K562 (cell line): ENCODE measurements around the gene OSBP2. TPM values are rescaled to one million over a fixed set of nuclear protein-coding genes. Genes with fewer than 3 reads are reported as not detected.

Experiments used
- ATAC-seq: fragments of 200-7000 bp; cut with Tn5 transposase; 3 replicates; pipeline ENCODE4 v1.9.1; 2020; ENCODE audit warnings: moderate library complexity
- BruUV-seq: library from RNA; stranded (reverse); fragments of 400-500 nt; replicated peaks from 2 replicates; lab custom pipeline; 2021; lab: Mats Ljungman, UMichigan
- CTCF ChIA-PET: fragments of 300-600 bp; formaldehyde crosslinking; extraction: SDS; loops from one replicate; lab custom pipeline; 2021; ENCODE audit warnings: low intra/inter-chr PET ratio; lab: Yijun Ruan, JAX
- POLR2A ChIA-PET: fragments of 300-600, 350-650 bp; sonication (Branson Sonifier 250); formaldehyde crosslinking; extraction: SDS; loops from one replicate; lab custom pipeline; 2021; ENCODE audit warnings: antibody characterized with exemption, inconsistent platforms; lab: Yijun Ruan, JAX
- DNase-seq, 4 experiments: peaks; one replicate each; pipeline versions ENCODE4 v3.0.0 to v3.0.0-alpha.2; 2011 to 2018; ENCODE audit warnings: low spot score in 3 of 4, mixed read lengths in 3 of 4; ENCODE audit errors: extremely low read depth in 1 of 4
- FAIRE-seq: peaks from 2 replicates; lab custom pipeline; 2011; peaks lifted over from hg19 to GRCh38; lab: Jason Lieb, UNC
- H2AFZ ChIP-seq: 2 replicates; pipeline ENCODE4 v1.6.0; 2011; ENCODE audit warnings: low read depth, low read length, control low read depth, inconsistent platforms
- H3K27ac ChIP-seq: fragments of 200-600 bp; 3 replicates; pipeline ENCODE4 v1.8.0; 2011; ENCODE audit warnings: low read depth, mild to moderate bottlenecking, control low read depth, inconsistent platforms, low read length, moderate library complexity, mixed read lengths; ENCODE audit errors: extremely low read depth
- H3K27me3 ChIP-seq, 2 experiments: fragments of 300-600 bp in 1 of 2; 2 replicates in 1 of 2; 3 replicates in 1 of 2; pipeline versions ENCODE4 v1.6.0 to v1.8.0; 2011; ENCODE audit warnings: inconsistent platforms in 2 of 2, low read length in 2 of 2, mild to moderate bottlenecking in 1 of 2, mixed read lengths in 1 of 2, moderate library complexity in 1 of 2; ENCODE audit not compliant: control insufficient read depth in 2 of 2, insufficient read depth in 2 of 2
- H3K36me3 ChIP-seq: fragments of 300-600 bp; 3 replicates; pipeline ENCODE4 v1.8.0; 2011; ENCODE audit warnings: mild to moderate bottlenecking, low read length, inconsistent platforms; ENCODE audit not compliant: control insufficient read depth, insufficient read depth
- H3K4me1 ChIP-seq, 2 experiments: fragments of 200-600 bp in 1 of 2; replicated peaks in 1 of 2; 2 replicates in 1 of 2; 3 replicates in 1 of 2; pipeline versions ENCODE4 v1.5.1 to v1.8.0; 2011; ENCODE audit warnings: inconsistent platforms in 2 of 2, low read length in 2 of 2, mild to moderate bottlenecking in 1 of 2, mixed read lengths in 1 of 2, moderate library complexity in 1 of 2; ENCODE audit not compliant: control insufficient read depth in 2 of 2, insufficient read depth in 2 of 2
- H3K4me2 ChIP-seq: 2 replicates; pipeline ENCODE4 v1.6.1; 2011; ENCODE audit warnings: low read length, control low read depth, inconsistent platforms, mixed read lengths; ENCODE audit not compliant: insufficient read depth
- H3K4me3 ChIP-seq: fragments of 200-600 bp; sonication (generic), shearing (Covaris generic); 2 replicates; pipeline ENCODE4 v1.5.1; 2016; ENCODE audit warnings: control low read depth, inconsistent platforms
- H3K79me2 ChIP-seq: fragments of 200-600 bp; 3 replicates; pipeline ENCODE4 v1.8.0; 2011; ENCODE audit warnings: low read length, inconsistent platforms; ENCODE audit not compliant: control insufficient read depth, insufficient read depth
- H3K9ac ChIP-seq, 2 experiments: 2 replicates each; pipeline versions ENCODE4 v1.6.0 to v1.6.1; 2011; ENCODE audit warnings: low read depth in 2 of 2, low read length in 2 of 2, control low read depth in 1 of 2, inconsistent platforms in 1 of 2, mild to moderate bottlenecking in 1 of 2, mixed read lengths in 1 of 2; ENCODE audit not compliant: insufficient read depth in 1 of 2
- H3K9me1 ChIP-seq: one replicate; pipeline ENCODE4 v1.6.0; 2011; ENCODE audit warnings: inconsistent platforms, mild to moderate bottlenecking, low read length, moderate library complexity; ENCODE audit not compliant: control insufficient read depth, insufficient read depth
- H3K9me3 ChIP-seq: replicated peaks from 2 replicates; pipeline ENCODE4 v1.5.1; 2011; ENCODE audit warnings: low read depth, low read length, inconsistent platforms; ENCODE audit not compliant: control insufficient read depth, insufficient read depth
- H4K20me1 ChIP-seq: replicated peaks from 2 replicates; pipeline ENCODE4 v1.6.1; 2011; ENCODE audit warnings: low read length, inconsistent platforms, mixed read lengths; ENCODE audit not compliant: control insufficient read depth, insufficient read depth
- ARID1B ChIP-seq: fragments of 450-650 bp; IDR thresholded peaks from 2 replicates; pipeline ENCODE4 v1.6.1; 2016; ENCODE audit warnings: antibody characterized with exemption, mild to moderate bottlenecking, inconsistent platforms
- CHD1 ChIP-seq: fragments of 200-600 bp; sonication (generic); IDR thresholded peaks from one replicate; pipeline ENCODE4 v1.6.1; 2012; ENCODE audit warnings: mild to moderate bottlenecking, moderate library complexity, low read length, inconsistent platforms
- DMBX1 ChIP-seq: fragments of 250-450 bp; sonication (Bioruptor Pico); IDR thresholded peaks from 2 replicates; pipeline ENCODE4 v1.8.0; 2022; ENCODE audit warnings: inconsistent platforms, mild to moderate bottlenecking, moderate library complexity, borderline replicate concordance
- ETV5 ChIP-seq: sonication (generic); formaldehyde crosslinking; IDR thresholded peaks from 2 replicates; pipeline ENCODE4 v1.4.0; 2020; ENCODE audit warnings: low read depth, mild to moderate bottlenecking, missing genetic modification reagents
- GATA2 ChIP-seq: sonication (generic); formaldehyde crosslinking; IDR thresholded peaks from 2 replicates; pipeline ENCODE4 v1.4.0; 2020; ENCODE audit warnings: mild to moderate bottlenecking, missing genetic modification reagents
- HMGN3 ChIP-seq: IDR thresholded peaks from 2 replicates; pipeline ENCODE4 v1.6.1; 2011; ENCODE audit warnings: borderline replicate concordance, low read depth, mild to moderate bottlenecking, mixed read lengths, low read length; ENCODE audit not compliant: insufficient read length; ENCODE audit errors: extremely low read depth
- LEF1 ChIP-seq: fragments of 450-650 bp; IDR thresholded peaks from 2 replicates; pipeline ENCODE4 v1.6.1; 2016; ENCODE audit warnings: mild to moderate bottlenecking
- NR2C2 ChIP-seq, 2 experiments: fragments of 200-800 bp in 1 of 2; sonication (Bioruptor generic) in 1 of 2; sonication (generic) in 1 of 2; formaldehyde crosslinking in 1 of 2; IDR thresholded peaks; 2 replicates each; pipeline versions ENCODE4 v1.6.1 to v1.8.0; 2016 to 2022; ENCODE audit warnings: mild to moderate bottlenecking in 1 of 2, missing compliant biosample characterization in 1 of 2, missing genetic modification characterization in 1 of 2, missing genetic modification reagents in 1 of 2
- RBM15 ChIP-seq: fragments of 200-400 bp; formaldehyde crosslinking; IDR thresholded peaks from 2 replicates; pipeline ENCODE4 v1.6.1; 2018; ENCODE audit warnings: mild to moderate bottlenecking, low read length, moderate library complexity; ENCODE audit not compliant: insufficient read depth
- SMAD4 ChIP-seq: fragments of 250-450 bp; sonication (Bioruptor Pico); conservative IDR thresholded peaks from 2 replicates; pipeline ENCODE4 v1.8.0; 2021; ENCODE audit warnings: inconsistent platforms, mild to moderate bottlenecking, moderate library complexity
- SOX6 ChIP-seq: fragments of 450-650 bp; IDR thresholded peaks from 2 replicates; pipeline ENCODE4 v1.6.1; 2014; ENCODE audit warnings: mild to moderate bottlenecking
- ZNF146 ChIP-seq: IDR thresholded peaks from one replicate; pipeline ENCODE4 v1.6.1; 2018; ENCODE audit warnings: missing compliant biosample characterization; ENCODE audit not compliant: unreplicated experiment
- ZNF384 ChIP-seq: IDR thresholded peaks from 2 replicates; pipeline ENCODE4 v1.6.1; 2012; ENCODE audit warnings: low read depth, low read length, improper control_type of control experiment
- ZNF830 ChIP-seq: fragments of 250-450 bp; sonication (Bioruptor Pico); IDR thresholded peaks from 2 replicates; pipeline ENCODE4 v1.5.0; 2021; ENCODE audit warnings: mild to moderate bottlenecking
- ZZZ3 ChIP-seq: fragments of 450-650 bp; IDR thresholded peaks from 2 replicates; pipeline ENCODE4 v1.6.1; 2016; ENCODE audit warnings: antibody characterized with exemption, mild to moderate bottlenecking, moderate library complexity
- WGBS: fragments of 100-300 bp; shearing (Covaris generic); methylation state at CpG from one replicate; pipeline ENCODE4 v1.1.6; 2016; ENCODE audit warnings: low coverage, mixed read lengths; ENCODE audit not compliant: insufficient coverage; ENCODE audit errors: missing lambda C conversion rate; 5-methylcytosine and 5-hydroxymethylcytosine counted together
- in situ Hi-C: fragments of 300-500 bp; cut with MboI; formaldehyde crosslinking; loops from 4 replicates; pipeline ENCODE4 v1.15.0; 2018; ENCODE audit warnings: inconsistent platforms, mixed read lengths
- intact Hi-C: fragments of 100-400 bp; cut with micrococcal nuclease; formaldehyde crosslinking; loops from 2 replicates; pipeline ENCODE4 v1.14.2; 2022
- polyA plus RNA-seq, 8 experiments: library from polyadenylated mRNA; depleted of rRNA in 4 of 8; stranded (reverse) in 5 of 8; unstranded in 3 of 8; fragments of >200 nt; fragmentation: Nextera tagmentation in 2 of 8; fragmentation: Illumina TruSeq in 1 of 8; extraction: Ambion mirVana in 2 of 8; extraction: Trizol in 1 of 8; gene quantifications; 2 replicates each; pipeline versions ENCODE4 v1.2.1 to v1.2.3, GENCODE V29; 2011 to 2014; ENCODE audit warnings: inconsistent platforms in 1 of 8, missing spikeins in 1 of 8
- total RNA-seq, 7 experiments: library from RNA; depleted of rRNA in 6 of 7; stranded (reverse); fragments of >200 nt in 6 of 7; fragmentation: Illumina TruSeq in 2 of 7; extraction: Trizol in 2 of 7; gene quantifications; 2 replicates each; pipeline versions ENCODE4 v1.2.1 to v1.2.3, GENCODE V29; 2011 to 2021; ENCODE audit warnings: low replicate concordance in 1 of 7
- TF ChIP-seq, protein P1 (sequence below): fragments of 250-450 bp; sonication (Bioruptor Pico); IDR thresholded peaks from 2 replicates; pipeline ENCODE4 v1.8.0; 2022; ENCODE audit warnings: inconsistent platforms
- TF ChIP-seq, protein P2 (sequence below): sonication (generic); formaldehyde crosslinking; IDR thresholded peaks from 2 replicates; pipeline ENCODE4 v1.8.1; 2023; ENCODE audit warnings: mild to moderate bottlenecking, missing genetic modification reagents, moderate library complexity

OSBP2 gene
- total and polyA plus RNA-seq, 9 of the 15 experiments (the other 6 are each of a cell fraction or from before 2014, with no cell fraction given): 0.52 to 29.5 (median 21.6) TPM

DNA sequence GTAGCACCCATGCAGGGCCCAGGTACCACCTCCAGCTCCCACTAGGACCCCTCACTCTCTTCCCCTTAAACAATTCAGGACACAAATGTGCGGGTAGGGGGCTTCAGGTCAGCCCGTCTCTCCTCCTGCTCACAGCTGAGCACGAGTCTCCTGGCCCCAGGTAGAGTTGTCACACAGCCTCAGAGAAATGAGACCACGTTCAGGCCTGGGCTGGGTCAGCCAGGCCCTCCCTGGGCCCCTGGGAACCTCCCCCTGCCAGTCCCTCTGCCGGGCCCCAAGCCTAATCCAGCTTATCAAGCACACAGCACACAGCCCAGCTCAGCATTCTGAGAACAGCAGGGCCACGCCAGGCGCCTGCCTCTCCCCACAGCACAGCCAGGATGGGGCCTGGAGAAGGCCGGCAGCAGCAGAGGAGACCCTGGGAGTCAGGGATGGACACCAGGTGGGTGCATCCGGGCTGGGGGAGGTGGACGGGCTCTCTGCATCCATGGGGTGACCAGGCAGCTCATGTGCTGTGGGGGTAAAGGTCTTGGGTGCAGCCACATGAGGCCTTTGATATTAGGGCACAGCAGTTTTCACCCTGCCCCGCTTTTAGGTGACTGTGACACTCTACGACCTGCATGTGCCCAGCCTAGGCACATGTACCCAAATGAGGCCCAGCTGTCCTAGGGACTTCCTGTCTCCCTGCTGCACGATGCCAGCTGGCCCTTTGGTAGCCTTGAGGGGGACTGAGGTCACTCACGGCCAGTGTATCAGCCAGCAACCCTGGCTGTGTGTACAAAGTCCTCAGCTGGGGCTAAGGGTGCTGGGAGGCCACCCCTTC lies 186.9 kb downstream of the OSBP2 start (continued):
- TF ChIP-seq ARID1B (peak; percentile 91), DMBX1 (CRISPR knock-in tag) (peak; percentile 58; the same call in 1 of the 2 replicates), HMGN3 (peak; percentile 94), SMAD4 (CRISPR knock-in tag) (0 out of 2 replicates have a peak, but pooled peaks have one; percentile 57), CHD1 (no peak), SOX6 (peak; percentile 67), ZZZ3 (no peak), LEF1 (peak; percentile 89)
- TF ChIP-seq, all 486 proteins: peak for 87

DNA sequence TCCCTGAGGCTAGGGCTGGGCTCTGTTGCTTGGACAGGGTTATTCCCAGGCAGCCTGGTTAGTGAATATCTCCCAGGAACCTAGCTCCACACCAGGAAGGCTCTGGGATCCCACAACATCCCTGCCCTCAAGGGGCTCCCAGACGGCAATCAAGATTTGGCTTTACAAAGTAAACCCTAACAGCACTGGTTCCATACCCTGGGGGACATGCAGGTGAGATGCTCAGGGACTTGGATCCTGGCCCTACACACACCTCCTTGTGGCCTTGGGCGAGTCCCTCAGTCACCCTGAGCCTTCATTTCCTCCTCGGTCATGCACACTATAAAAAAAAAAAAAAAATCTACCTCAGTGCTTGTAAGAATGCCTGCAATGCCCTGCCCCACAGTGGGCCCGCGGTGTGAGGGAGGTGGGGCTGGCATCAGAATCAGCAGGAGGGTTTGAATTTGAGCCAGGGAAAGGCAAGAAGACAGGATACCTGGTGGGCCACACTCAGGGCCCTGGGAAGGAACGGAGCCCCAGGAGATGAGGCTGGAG lies 187.6 kb downstream of the OSBP2 start:
- peaks cover 7% of the 10 kb centered on the region; the same call in 2 of the 3 replicates for H3K36me3 ChIP-seq
- DNase-seq: peak in 1 of 4 experiments; percentile 14
- no peaks in the 10 kb centered on the region for H3K9me1 ChIP-seq
- peak overlapping the region; percentile 80 to 91 for H3K9ac ChIP-seq
- intact Hi-C loops: no loop called here
- peak overlapping the region; percentile 8 for H2AFZ ChIP-seq
- peaks cover 38% of the 10 kb centered on the region for H3K79me2 ChIP-seq
- 3% methylated on average over 6 of the region's 6 CpGs for WGBS
- peak overlapping the region; percentile 82 for H3K27ac ChIP-seq
- H3K27me3 ChIP-seq: no peaks in the 10 kb centered on the region
- no TSS peak for BruUV-seq
- 0 out of 2 replicates have a peak, but pooled peaks cover 6% of the 10 kb centered on the region for H4K20me1 ChIP-seq
- ChIA-PET POLR2A (interaction anchor here (0.6 to 1.3 kb wide), 3 partner anchors 38 to 631 kb away, joined by 3 to 6 read pairs (median 4); no protein-coding TSS in a partner anchor), CTCF (interaction anchor here (1.2 kb wide), 1 partner anchor 119 kb away, joined by 3 read pairs; no protein-coding TSS in a partner anchor)
- no peak for FAIRE-seq
- ATAC-seq: peak; percentile 15
- H3K4me3 ChIP-seq: peak overlapping the region; percentile 45
- peak overlapping the region; percentile 93 for H3K4me2 ChIP-seq
- peaks cover 28 to 75% of the 10 kb centered on the region in 2 experiments for H3K4me1 ChIP-seq
- no peaks in the 10 kb centered on the region for H3K9me3 ChIP-seq
- in situ Hi-C loops: no loop called here
- TF ChIP-seq GATA2 (CRISPR knock-in tag) (no peak), ETV5 (0 out of 2 replicates have a peak, but pooled peaks have one; percentile 2), ZNF146 (CRISPR knock-in tag) (no peak), ZNF384 (peak; percentile 36; the same call in 1 of the 2 replicates), NR2C2 (CRISPR knock-in tag; IDR thresholded peaks at IDR 0.05) (no peak), NR2C2 (tag; IDR thresholded peaks at IDR 0.05) (peak; percentile 33), ZNF830 (CRISPR knock-in tag) (no peak), RBM15 (no peak)
- TF ChIP-seq, protein P1, sequence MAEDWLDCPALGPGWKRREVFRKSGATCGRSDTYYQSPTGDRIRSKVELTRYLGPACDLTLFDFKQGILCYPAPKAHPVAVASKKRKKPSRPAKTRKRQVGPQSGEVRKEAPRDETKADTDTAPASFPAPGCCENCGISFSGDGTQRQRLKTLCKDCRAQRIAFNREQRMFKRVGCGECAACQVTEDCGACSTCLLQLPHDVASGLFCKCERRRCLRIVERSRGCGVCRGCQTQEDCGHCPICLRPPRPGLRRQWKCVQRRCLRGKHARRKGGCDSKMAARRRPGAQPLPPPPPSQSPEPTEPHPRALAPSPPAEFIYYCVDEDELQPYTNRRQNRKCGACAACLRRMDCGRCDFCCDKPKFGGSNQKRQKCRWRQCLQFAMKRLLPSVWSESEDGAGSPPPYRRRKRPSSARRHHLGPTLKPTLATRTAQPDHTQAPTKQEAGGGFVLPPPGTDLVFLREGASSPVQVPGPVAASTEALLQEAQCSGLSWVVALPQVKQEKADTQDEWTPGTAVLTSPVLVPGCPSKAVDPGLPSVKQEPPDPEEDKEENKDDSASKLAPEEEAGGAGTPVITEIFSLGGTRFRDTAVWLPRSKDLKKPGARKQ: no peak
- TF ChIP-seq, protein P2, sequence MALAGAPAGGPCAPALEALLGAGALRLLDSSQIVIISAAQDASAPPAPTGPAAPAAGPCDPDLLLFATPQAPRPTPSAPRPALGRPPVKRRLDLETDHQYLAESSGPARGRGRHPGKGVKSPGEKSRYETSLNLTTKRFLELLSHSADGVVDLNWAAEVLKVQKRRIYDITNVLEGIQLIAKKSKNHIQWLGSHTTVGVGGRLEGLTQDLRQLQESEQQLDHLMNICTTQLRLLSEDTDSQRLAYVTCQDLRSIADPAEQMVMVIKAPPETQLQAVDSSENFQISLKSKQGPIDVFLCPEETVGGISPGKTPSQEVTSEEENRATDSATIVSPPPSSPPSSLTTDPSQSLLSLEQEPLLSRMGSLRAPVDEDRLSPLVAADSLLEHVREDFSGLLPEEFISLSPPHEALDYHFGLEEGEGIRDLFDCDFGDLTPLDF (CRISPR knock-in tag): no peak
